Choroid plexus epithelial cell (primary cell): ENCODE measurements around the gene EGFLAM.

ENCODE experiments used
- DNase-seq: peaks from one replicate; pipeline ENCODE4 v3.0.0-alpha.2; 2010; ENCODE audit warnings: low read depth
- H3K4me3 ChIP-seq: 2 replicates; pipeline ENCODE4 v1.5.1; 2011; ENCODE audit warnings: low read depth, mild to moderate bottlenecking, control low read depth, low read length, moderate library complexity
- TF ChIP-seq, protein P1 (sequence below): conservative IDR thresholded peaks from 2 replicates; pipeline ENCODE4 v1.5.1; 2011; ENCODE audit warnings: low read depth, mild to moderate bottlenecking, control low read depth, inconsistent platforms, low read length, moderate library complexity

EGFLAM gene

DNA sequence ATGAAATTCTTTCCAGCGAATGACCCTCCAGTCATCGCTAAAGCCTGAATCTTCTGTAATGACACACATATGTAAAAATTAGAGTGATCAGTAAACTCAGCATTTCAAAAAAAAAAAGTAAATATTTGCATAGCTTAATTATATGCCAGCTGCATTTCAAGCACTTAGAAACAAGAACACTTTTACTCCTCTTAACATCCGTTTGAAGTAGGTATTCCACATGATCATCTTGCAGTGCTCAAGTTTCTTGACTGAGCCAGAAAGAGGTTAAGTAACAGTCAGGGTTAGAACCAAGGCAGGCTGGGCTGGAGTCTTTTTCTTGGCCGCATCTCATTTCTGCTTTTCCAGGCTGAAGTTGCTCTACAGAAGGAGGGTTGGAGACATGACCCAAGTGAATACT lies 27.6 kb downstream of the EGFLAM start:
- H3K4me3 ChIP-seq = no peak overlapping the region
- DNase-seq = no peak
- TF ChIP-seq, protein P1, sequence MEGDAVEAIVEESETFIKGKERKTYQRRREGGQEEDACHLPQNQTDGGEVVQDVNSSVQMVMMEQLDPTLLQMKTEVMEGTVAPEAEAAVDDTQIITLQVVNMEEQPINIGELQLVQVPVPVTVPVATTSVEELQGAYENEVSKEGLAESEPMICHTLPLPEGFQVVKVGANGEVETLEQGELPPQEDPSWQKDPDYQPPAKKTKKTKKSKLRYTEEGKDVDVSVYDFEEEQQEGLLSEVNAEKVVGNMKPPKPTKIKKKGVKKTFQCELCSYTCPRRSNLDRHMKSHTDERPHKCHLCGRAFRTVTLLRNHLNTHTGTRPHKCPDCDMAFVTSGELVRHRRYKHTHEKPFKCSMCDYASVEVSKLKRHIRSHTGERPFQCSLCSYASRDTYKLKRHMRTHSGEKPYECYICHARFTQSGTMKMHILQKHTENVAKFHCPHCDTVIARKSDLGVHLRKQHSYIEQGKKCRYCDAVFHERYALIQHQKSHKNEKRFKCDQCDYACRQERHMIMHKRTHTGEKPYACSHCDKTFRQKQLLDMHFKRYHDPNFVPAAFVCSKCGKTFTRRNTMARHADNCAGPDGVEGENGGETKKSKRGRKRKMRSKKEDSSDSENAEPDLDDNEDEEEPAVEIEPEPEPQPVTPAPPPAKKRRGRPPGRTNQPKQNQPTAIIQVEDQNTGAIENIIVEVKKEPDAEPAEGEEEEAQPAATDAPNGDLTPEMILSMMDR = no peak

DNA sequence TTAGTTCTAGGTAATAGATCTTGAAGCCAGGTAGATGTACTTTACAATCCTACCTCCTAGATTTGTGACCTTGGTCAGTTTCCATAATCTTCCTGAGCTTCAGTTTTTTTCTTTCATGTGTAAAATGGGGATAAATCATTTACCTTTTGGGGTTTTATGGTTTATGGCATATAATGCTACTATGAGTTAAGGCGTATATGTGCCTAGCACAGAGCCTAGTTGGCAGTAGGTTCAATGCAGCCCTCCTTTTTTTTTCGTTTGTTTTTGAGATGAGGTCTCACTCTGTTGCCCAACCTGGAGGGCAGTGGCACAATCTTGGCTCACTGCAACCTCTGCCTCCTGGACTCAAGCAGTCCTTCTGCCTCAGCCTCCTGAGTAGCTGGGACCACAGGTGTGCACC lies 28.8 kb downstream of the EGFLAM start:
- TF ChIP-seq, protein P1 = no peak
- no peak for DNase-seq
- H3K4me3 ChIP-seq = no peak overlapping the region

DNA sequence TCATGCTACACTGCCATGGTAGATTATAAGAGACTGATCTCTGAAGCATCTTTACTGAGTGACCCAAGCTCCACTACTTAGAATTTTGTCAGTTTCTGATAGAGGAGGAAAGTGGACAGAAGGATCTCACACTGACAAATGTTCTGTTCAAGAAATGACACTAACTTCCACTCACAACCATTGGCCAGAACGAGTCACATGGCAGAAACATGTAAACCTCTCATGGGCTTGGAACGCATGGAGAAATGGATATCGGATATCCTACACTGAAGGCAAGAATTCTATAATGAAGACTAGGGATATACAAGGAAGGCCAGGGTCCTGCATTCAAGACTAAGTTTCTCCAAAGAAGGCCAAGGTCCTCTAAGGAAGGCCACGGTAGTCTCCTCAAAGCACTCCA lies 31.1 kb downstream of the EGFLAM start:
- TF ChIP-seq, protein P1 = no peak
- DNase-seq = no peak
- H3K4me3 ChIP-seq = no peak overlapping the region

DNA sequence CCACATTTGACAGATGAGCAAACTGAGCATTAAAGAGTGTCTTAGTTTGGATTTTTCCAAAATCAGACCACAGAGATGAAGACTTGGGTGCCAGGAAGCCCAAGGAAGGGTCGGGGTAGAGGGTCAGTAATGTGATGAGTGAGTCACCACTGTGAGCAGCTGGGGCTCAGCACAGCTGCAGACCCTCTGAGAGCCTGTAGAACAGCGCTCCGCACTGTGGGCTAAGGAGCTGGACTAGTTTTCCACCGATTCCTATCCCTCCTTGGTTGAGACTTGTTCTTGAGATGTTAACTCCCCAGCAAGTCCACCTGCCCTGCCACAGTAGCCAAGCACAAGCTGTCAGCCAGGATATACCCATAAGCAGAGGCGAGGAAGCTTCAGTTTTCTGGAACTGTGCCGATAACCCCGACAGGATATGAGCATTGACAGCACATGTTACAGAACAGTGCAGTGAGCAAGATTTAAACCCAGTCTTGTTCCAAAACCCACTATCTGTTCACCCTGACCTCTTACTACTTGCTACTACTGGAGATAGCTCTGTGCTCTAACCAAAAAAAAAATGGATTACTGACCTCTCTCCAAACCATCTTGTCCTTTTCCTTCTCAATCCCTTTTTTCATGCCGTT lies 31.8 kb downstream of the EGFLAM start:
- no peak overlapping the region for H3K4me3 ChIP-seq
- no peak for DNase-seq
- TF ChIP-seq, protein P1 = no peak

DNA sequence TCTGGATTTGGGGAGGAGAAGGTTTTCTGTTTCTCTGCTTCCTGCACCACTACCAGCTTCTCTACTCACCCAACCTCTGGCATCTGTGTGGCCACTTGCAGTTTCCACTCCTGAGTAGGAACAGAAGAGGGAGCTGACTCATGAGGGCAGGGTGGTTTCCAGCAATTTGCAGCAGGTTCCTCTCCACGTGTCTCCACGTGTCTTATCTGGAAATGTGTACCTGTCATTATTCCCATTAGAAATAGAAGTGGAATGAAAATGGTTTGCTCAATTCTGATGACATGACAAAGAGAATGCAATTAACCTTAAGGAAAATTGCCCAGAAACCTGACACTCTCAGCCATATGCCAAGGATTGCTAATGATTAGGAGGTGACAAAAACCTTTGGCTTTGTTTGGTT lies 33.0 kb downstream of the EGFLAM start:
- H3K4me3 ChIP-seq = no peak overlapping the region
- DNase-seq = no peak
- TF ChIP-seq, protein P1 = no peak

DNA sequence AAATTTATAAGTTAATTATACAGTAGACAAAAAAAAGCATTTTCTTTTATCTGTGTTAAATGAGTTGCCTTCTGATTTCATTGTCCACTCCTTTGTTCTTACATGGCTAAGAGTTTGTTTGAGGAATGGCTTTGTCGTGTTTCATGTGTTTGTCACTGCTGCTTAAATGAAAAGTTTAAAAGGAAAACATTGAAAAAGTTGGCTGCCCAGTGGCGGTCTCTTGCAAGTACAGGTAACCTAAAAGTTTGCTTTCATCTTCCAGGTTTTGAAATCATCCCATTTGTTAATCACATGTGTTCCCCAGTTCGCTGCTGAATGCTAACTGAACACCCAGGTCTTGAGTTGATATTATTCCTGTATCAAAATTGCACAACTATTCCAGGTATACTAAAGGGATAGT lies 33.9 kb downstream of the EGFLAM start:
- TF ChIP-seq, protein P1 = no peak
- no peak overlapping the region for H3K4me3 ChIP-seq
- no peak for DNase-seq

DNA sequence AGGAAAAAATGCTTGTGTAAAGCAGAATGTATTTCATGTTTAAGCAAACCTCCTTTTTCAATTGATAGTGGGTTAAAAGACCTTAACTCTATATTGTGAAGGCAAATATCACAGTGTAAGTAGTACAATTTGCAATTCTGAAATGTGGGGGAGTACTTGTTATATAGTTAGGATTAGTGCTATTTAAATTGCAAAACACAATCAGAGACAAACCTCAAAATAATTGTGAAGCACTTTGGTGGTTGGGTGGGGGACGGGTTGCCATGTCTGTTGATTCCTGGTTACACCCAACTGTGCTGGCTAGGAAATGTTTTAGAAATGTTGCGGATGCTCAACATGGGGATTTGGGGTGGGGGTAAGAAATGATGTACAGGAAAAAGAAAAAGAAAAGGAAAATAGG lies 37.4 kb downstream of the EGFLAM start:
- H3K4me3 ChIP-seq = no peak overlapping the region
- DNase-seq = no peak
- TF ChIP-seq, protein P1 = no peak
